ENCODE data around the gene TSC22D1. TPM values are rescaled to one million over a fixed set of nuclear protein-coding genes. Genes with fewer than 3 reads are reported as not detected.
"Not testable (repeated sequence)": the region's sequence is repeated elsewhere in the genome, so short reads cannot be mapped to it uniquely, and the experiment has no call there.

The TSC22D1 gene
- total RNA-seq, 4 donors from 2014 or later = 199 to 263 (median 248) TPM

- Histone ChIP-seq H3K4me1 (peaks cover 4 to 37% (median 29%) of the 10 kb centered on the region in 4 donors), H3K9me3 (no peaks in the 10 kb centered on the region), H3K27me3 (no peaks in the 10 kb centered on the region), H3K27ac (replicated peaks in 1 of 4) (no peak overlapping the region), H3K4me3 (no peak overlapping the region), H3K36me3 (no peaks in the 10 kb centered on the region)
- 90% methylated on average over 7 of the region's 17 CpGs for WGBS
- TF ChIP-seq EP300 (IDR thresholded peaks at IDR 0.05) (no peak), POLR2A (IDR thresholded peaks at IDR 0.05; ENCODE audit: low read depth) (no peak), POLR2AphosphoS5 (IDR thresholded peaks at IDR 0.05) (no peak)
- TF ChIP-seq, protein P1, sequence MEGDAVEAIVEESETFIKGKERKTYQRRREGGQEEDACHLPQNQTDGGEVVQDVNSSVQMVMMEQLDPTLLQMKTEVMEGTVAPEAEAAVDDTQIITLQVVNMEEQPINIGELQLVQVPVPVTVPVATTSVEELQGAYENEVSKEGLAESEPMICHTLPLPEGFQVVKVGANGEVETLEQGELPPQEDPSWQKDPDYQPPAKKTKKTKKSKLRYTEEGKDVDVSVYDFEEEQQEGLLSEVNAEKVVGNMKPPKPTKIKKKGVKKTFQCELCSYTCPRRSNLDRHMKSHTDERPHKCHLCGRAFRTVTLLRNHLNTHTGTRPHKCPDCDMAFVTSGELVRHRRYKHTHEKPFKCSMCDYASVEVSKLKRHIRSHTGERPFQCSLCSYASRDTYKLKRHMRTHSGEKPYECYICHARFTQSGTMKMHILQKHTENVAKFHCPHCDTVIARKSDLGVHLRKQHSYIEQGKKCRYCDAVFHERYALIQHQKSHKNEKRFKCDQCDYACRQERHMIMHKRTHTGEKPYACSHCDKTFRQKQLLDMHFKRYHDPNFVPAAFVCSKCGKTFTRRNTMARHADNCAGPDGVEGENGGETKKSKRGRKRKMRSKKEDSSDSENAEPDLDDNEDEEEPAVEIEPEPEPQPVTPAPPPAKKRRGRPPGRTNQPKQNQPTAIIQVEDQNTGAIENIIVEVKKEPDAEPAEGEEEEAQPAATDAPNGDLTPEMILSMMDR (IDR thresholded peaks at IDR 0.05) = no peak
- no peak for DNase-seq (ENCODE audit: extremely low spot score)
- intact Hi-C loops (cut with DNase I) = no loop called here
Observed at GRCh38 chr13:44458313-44458975, 117.7 kb downstream of the TSC22D1 start.

GRCh38 chr13:44456212-44456611, 119.9 kb downstream of the TSC22D1 start:
- DNase-seq (ENCODE audit: extremely low spot score); H3K27ac ChIP-seq (replicated peaks in 1 of 4); H3K4me3 ChIP-seq; H3K36me3 ChIP-seq; H3K9me3 ChIP-seq; H3K27me3 ChIP-seq; intact Hi-C loops (cut with DNase I): not testable (repeated sequence)
- peaks cover 4 to 50% (median 39%) of the 10 kb centered on the region in 4 donors for H3K4me1 ChIP-seq
- WGBS = 97% methylated on average over 11 of the region's 11 CpGs

DNA sequence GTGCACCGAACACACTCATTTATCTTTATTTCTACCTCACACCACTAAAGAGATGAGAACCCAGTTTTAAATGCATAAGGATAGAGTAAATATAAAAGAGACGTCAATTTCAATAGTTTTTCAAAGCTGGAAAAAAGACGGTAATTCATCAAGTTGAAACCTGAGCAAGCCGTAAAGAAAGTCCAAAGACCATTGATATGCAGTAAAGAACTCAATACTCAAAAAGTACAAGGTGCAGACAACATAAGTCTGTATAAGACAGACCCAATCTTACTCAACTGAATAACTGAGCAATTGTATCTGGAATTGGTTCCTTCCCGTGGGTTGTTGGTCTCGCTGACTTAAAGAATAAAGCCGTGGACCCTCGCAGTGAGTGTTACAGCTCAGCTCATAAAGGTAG, 120.4 kb downstream of the TSC22D1 start:
- intact Hi-C loops (cut with DNase I) = no loop called here
- no peaks in the 10 kb centered on the region for H3K9me3 ChIP-seq
- TF ChIP-seq POLR2AphosphoS5 (IDR thresholded peaks at IDR 0.05) (no peak), EP300 (IDR thresholded peaks at IDR 0.05) (no peak), POLR2A (IDR thresholded peaks at IDR 0.05; ENCODE audit: low read depth) (no peak)
- TF ChIP-seq, protein P1 (IDR thresholded peaks at IDR 0.05) = no peak
- H3K4me1 ChIP-seq = peaks cover 4 to 54% (median 43%) of the 10 kb centered on the region in 4 donors
- no peak overlapping the region for H3K27ac ChIP-seq (replicated peaks in 1 of 4)
- DNase-seq (ENCODE audit: extremely low spot score) = no peak
- 98% methylated on average over 8 of the region's 8 CpGs for WGBS
- no peak overlapping the region for H3K4me3 ChIP-seq
- no peaks in the 10 kb centered on the region for H3K36me3 ChIP-seq
- H3K27me3 ChIP-seq = no peaks in the 10 kb centered on the region

GRCh38 chr13:44453881-44454280, 122.2 kb downstream of the TSC22D1 start:
- Histone ChIP-seq H3K27me3 (no peaks in the 10 kb centered on the region), H3K27ac (replicated peaks in 1 of 4) (no peak overlapping the region), H3K36me3 (no peaks in the 10 kb centered on the region), H3K9me3 (no peaks in the 10 kb centered on the region), H3K4me3 (no peak overlapping the region), H3K4me1 (peaks cover 4 to 43% (median 34%) of the 10 kb centered on the region in 4 donors)
- DNase-seq (ENCODE audit: extremely low spot score) = no peak
- WGBS = 95% methylated on average over 1 of the region's 1 CpG
- intact Hi-C loops (cut with DNase I) = no loop called here
- TF ChIP-seq, protein P1 (IDR thresholded peaks at IDR 0.05) = no peak
- TF ChIP-seq EP300 (IDR thresholded peaks at IDR 0.05) (no peak), POLR2A (IDR thresholded peaks at IDR 0.05; ENCODE audit: low read depth) (no peak)

GRCh38 chr13:44453069-44453468, 123.1 kb downstream of the TSC22D1 start:
- Histone ChIP-seq H3K4me3 (no peak overlapping the region), H3K27me3 (no peaks in the 10 kb centered on the region), H3K27ac (replicated peaks in 1 of 4) (no peak overlapping the region), H3K4me1 (peaks cover 0 to 35% (median 26%) of the 10 kb centered on the region in 4 donors), H3K9me3 (no peaks in the 10 kb centered on the region), H3K36me3 (no peaks in the 10 kb centered on the region)
- TF ChIP-seq POLR2A (IDR thresholded peaks at IDR 0.05; ENCODE audit: low read depth) (no peak), EP300 (IDR thresholded peaks at IDR 0.05) (no peak)
- TF ChIP-seq, protein P1 (IDR thresholded peaks at IDR 0.05) = no peak
- WGBS = 97% methylated on average over 3 of the region's 3 CpGs
- no peak for DNase-seq (ENCODE audit: extremely low spot score)
- intact Hi-C loops (cut with DNase I) = no loop called here
